IMR-90 (cell line): ENCODE data around the gene CNOT2. TPM values are rescaled to one million over a fixed set of nuclear protein-coding genes. Genes with fewer than 3 reads are reported as not detected.

ENCODE experiments used
- ATAC-seq: fragments of 200-7000 bp; cut with Tn5 transposase; 2 replicates; pipeline ENCODE4 v1.9.1; 2020; ENCODE audit warnings: low read depth, mild to moderate bottlenecking, moderate library complexity
- BruUV-seq: library from RNA; stranded (reverse); fragments of 400-500 nt; replicated peaks from 2 replicates; lab custom pipeline; 2021; lab: Mats Ljungman, UMichigan
- CTCF ChIA-PET: fragments of 300-600 bp; formaldehyde crosslinking; extraction: SDS; loops from one replicate; lab custom pipeline; 2021; ENCODE audit warnings: antibody characterized with exemption; lab: Yijun Ruan, JAX
- POLR2A ChIA-PET: fragments of 300-600 bp; sonication (Branson Sonifier 250); formaldehyde crosslinking; loops from one replicate; lab custom pipeline; 2022; ENCODE audit warnings: antibody characterized with exemption; ENCODE audit not compliant: unreplicated experiment; lab: Charles Lee
- DNase-seq: peaks from one replicate; pipeline ENCODE4 v3.0.0; 2013
- H2AFZ ChIP-seq: replicated peaks from 2 replicates; pipeline ENCODE3; 2013; ENCODE audit warnings: low read length, mild to moderate bottlenecking; ENCODE audit not compliant: poor library complexity
- H2AK5ac ChIP-seq: 2 replicates; pipeline ENCODE4 v1.6.1; 2013; ENCODE audit warnings: low read depth, low read length, inconsistent platforms
- H2AK9ac ChIP-seq: replicated peaks from 2 replicates; pipeline ENCODE3; 2013; ENCODE audit warnings: mild to moderate bottlenecking, low read depth, low read length, moderate library complexity; ENCODE audit not compliant: poor library complexity
- H2BK120ac ChIP-seq: 2 replicates; pipeline ENCODE4 v1.6.1; 2013; ENCODE audit warnings: low read depth, low read length, inconsistent platforms
- H2BK15ac ChIP-seq: 3 replicates; pipeline ENCODE4 v1.6.1; 2013; ENCODE audit warnings: low read depth, low read length, inconsistent platforms
- H2BK20ac ChIP-seq: 2 replicates; pipeline ENCODE4 v1.6.1; 2013; ENCODE audit warnings: low read depth, mild to moderate bottlenecking, inconsistent platforms, low read length, moderate library complexity
- H2BK5ac ChIP-seq: 2 replicates; pipeline ENCODE4 v1.6.1; 2013; ENCODE audit warnings: mild to moderate bottlenecking, low read depth, low read length, inconsistent platforms; ENCODE audit not compliant: poor library complexity, severe bottlenecking
- H3K14ac ChIP-seq: replicated peaks from 2 replicates; pipeline ENCODE4 v1.6.1; 2013; ENCODE audit warnings: low read depth, low read length, inconsistent platforms
- H3K18ac ChIP-seq: 2 replicates; pipeline ENCODE4 v1.6.1; 2013; ENCODE audit warnings: low read depth, low read length, control low read depth
- H3K23ac ChIP-seq: 2 replicates; pipeline ENCODE4 v1.6.1; 2013; ENCODE audit warnings: low read depth, low read length, inconsistent platforms
- H3K27ac ChIP-seq: 2 replicates; pipeline ENCODE4 v1.5.1; 2013; ENCODE audit warnings: mild to moderate bottlenecking, control low read depth, low read length; ENCODE audit not compliant: insufficient read depth
- H3K27me3 ChIP-seq: 2 replicates; pipeline ENCODE4 v1.6.1; 2013; ENCODE audit warnings: low read length; ENCODE audit not compliant: control insufficient read depth, insufficient read depth
- H3K36me3 ChIP-seq: 2 replicates; pipeline ENCODE4 v1.6.1; 2013; ENCODE audit warnings: low read length, mixed read lengths; ENCODE audit not compliant: control insufficient read depth, insufficient read depth
- H3K4ac ChIP-seq: 2 replicates; pipeline ENCODE4 v1.6.1; 2013; ENCODE audit warnings: low read depth, low read length, inconsistent platforms
- H3K4me1 ChIP-seq: 2 replicates; pipeline ENCODE4 v1.6.1; 2013; ENCODE audit warnings: low read length, mixed read lengths; ENCODE audit not compliant: control insufficient read depth, insufficient read depth
- H3K4me2 ChIP-seq: 2 replicates; pipeline ENCODE4 v1.6.1; 2013; ENCODE audit warnings: low read depth, mild to moderate bottlenecking, control low read depth, low read length, moderate library complexity
- H3K4me3 ChIP-seq: 2 replicates; pipeline ENCODE4 v1.5.1; 2013; ENCODE audit warnings: low read depth, mild to moderate bottlenecking, control low read depth, low read length, moderate library complexity; ENCODE audit not compliant: insufficient read depth
- H3K56ac ChIP-seq: 2 replicates; pipeline ENCODE4 v1.6.1; 2013; ENCODE audit warnings: low read length, inconsistent platforms; ENCODE audit not compliant: insufficient read depth; ENCODE audit errors: extremely low read depth
- H3K79me1 ChIP-seq, 2 experiments: 2 replicates each; pipeline ENCODE4 v1.6.1; 2013; ENCODE audit warnings: low read length in 2 of 2, inconsistent platforms in 1 of 2, low read depth in 1 of 2
- H3K9ac ChIP-seq: 2 replicates; pipeline ENCODE4 v1.6.1; 2013; ENCODE audit warnings: low read depth, low read length, control low read depth
- H3K9me1 ChIP-seq: 2 replicates; pipeline ENCODE4 v1.6.1; 2013; ENCODE audit warnings: low read length, inconsistent platforms; ENCODE audit not compliant: insufficient read depth
- H3K9me3 ChIP-seq: 2 replicates; pipeline ENCODE4 v1.6.1; 2013; ENCODE audit warnings: low read length; ENCODE audit not compliant: control insufficient read depth, insufficient read depth
- H4K20me1 ChIP-seq: 2 replicates; pipeline ENCODE4 v1.6.1; 2013; ENCODE audit warnings: low read length, inconsistent platforms; ENCODE audit not compliant: insufficient read depth
- H4K5ac ChIP-seq: 2 replicates; pipeline ENCODE4 v1.6.1; 2013; ENCODE audit warnings: mild to moderate bottlenecking, low read depth, low read length, control low read depth
- H4K8ac ChIP-seq, 2 experiments: 2 replicates each; pipeline ENCODE4 v1.6.1; 2013; ENCODE audit warnings: low read depth in 2 of 2, low read length in 2 of 2, control low read depth in 1 of 2, inconsistent platforms in 1 of 2
- H4K91ac ChIP-seq: 2 replicates; pipeline ENCODE4 v1.6.1; 2013; ENCODE audit warnings: low read depth, low read length, inconsistent platforms; ENCODE audit not compliant: insufficient read depth
- BHLHE40 ChIP-seq: fragments of 150-350 bp; IDR thresholded peaks from 2 replicates; pipeline ENCODE4 v1.6.1; 2016; ENCODE audit warnings: mild to moderate bottlenecking, low read depth, low read length
- CEBPB ChIP-seq: IDR thresholded peaks from 2 replicates; pipeline ENCODE4 v1.6.1; 2012; ENCODE audit warnings: low read depth, low read length, improper control_type of control experiment
- CHD1 ChIP-seq: IDR thresholded peaks from 2 replicates; pipeline ENCODE4 v1.6.1; 2012; ENCODE audit warnings: low read depth, low read length, improper control_type of control experiment
- CTCF ChIP-seq: conservative IDR thresholded peaks from 2 replicates; pipeline ENCODE4 v1.5.1; 2012; ENCODE audit warnings: mild to moderate bottlenecking, low read depth, low read length, improper control_type of control experiment
- ELK1 ChIP-seq: fragments of 150-350 bp; IDR thresholded peaks from 2 replicates; pipeline ENCODE4 v1.6.1; 2016; ENCODE audit warnings: low read depth, mild to moderate bottlenecking, low read length, moderate library complexity, borderline replicate concordance
- FOS ChIP-seq: fragments of 150-350 bp; IDR thresholded peaks from 2 replicates; pipeline ENCODE4 v1.6.1; 2016; ENCODE audit warnings: low read depth, low read length
- MAFK ChIP-seq: IDR thresholded peaks from 2 replicates; pipeline ENCODE4 v1.6.1; 2012; ENCODE audit warnings: low read depth, low read length, improper control_type of control experiment
- MAZ ChIP-seq: IDR thresholded peaks from 2 replicates; pipeline ENCODE4 v1.6.1; 2012; ENCODE audit warnings: low read depth, mild to moderate bottlenecking, low read length, improper control_type of control experiment, moderate library complexity, borderline replicate concordance
- MXI1 ChIP-seq: IDR thresholded peaks from 2 replicates; pipeline ENCODE4 v1.6.1; 2012; ENCODE audit warnings: low read depth, mild to moderate bottlenecking, low read length, moderate library complexity, borderline replicate concordance
- NFE2L2 ChIP-seq: fragments of 150-350 bp; IDR thresholded peaks from 2 replicates; pipeline ENCODE4 v1.6.1; 2016; ENCODE audit warnings: low read depth, mild to moderate bottlenecking, low read length
- POLR2A ChIP-seq: IDR thresholded peaks from 2 replicates; pipeline ENCODE4 v1.6.1; 2012; ENCODE audit warnings: mild to moderate bottlenecking, low read depth, low read length
- RAD21 ChIP-seq: IDR thresholded peaks from 2 replicates; pipeline ENCODE4 v1.6.1; 2012; ENCODE audit warnings: low read length, improper control_type of control experiment
- RCOR1 ChIP-seq: IDR thresholded peaks from 2 replicates; pipeline ENCODE4 v1.6.1; 2012; ENCODE audit warnings: mild to moderate bottlenecking, low read length, improper control_type of control experiment; ENCODE audit not compliant: insufficient replicate concordance
- RFX5 ChIP-seq: IDR thresholded peaks from 2 replicates; pipeline ENCODE4 v1.8.0; 2012; ENCODE audit warnings: low read depth, mild to moderate bottlenecking, low read length, moderate library complexity
- SMC3 ChIP-seq: fragments of 150-350 bp; IDR thresholded peaks from 2 replicates; pipeline ENCODE4 v1.6.1; 2016; ENCODE audit warnings: low read depth, mild to moderate bottlenecking, antibody characterized with exemption, low read length, moderate library complexity
- USF2 ChIP-seq: fragments of 150-350 bp; IDR thresholded peaks from 2 replicates; pipeline ENCODE4 v1.6.1; 2017; ENCODE audit warnings: mild to moderate bottlenecking, antibody characterized with exemption, low read length, low read depth
- WGBS, 2 experiments: methylation state at CpG; one replicate each; pipeline versions ENCODE4 v1.1.5 to v1.1.7; 2013; ENCODE audit warnings: missing lambda C conversion rate in 2 of 2; ENCODE audit not compliant: insufficient read length in 1 of 2; ENCODE audit errors: extremely low coverage in 2 of 2; 5-methylcytosine and 5-hydroxymethylcytosine counted together
- dilution Hi-C: fragments of 300-500 bp; cut with HindIII; formaldehyde crosslinking; loops from one replicate; pipeline ENCODE4 v1.14.3; 2018; ENCODE audit warnings: low sequenced_read_pairs; ENCODE audit not compliant: unreplicated experiment
- in situ Hi-C: fragments of 300-500 bp; cut with MboI; formaldehyde crosslinking; loops from 3 replicates; pipeline ENCODE4 v1.14.3; 2019; ENCODE audit warnings: low sequenced_read_pairs, inconsistent platforms, mixed read lengths
- intact Hi-C: fragments of 100-400 bp; cut with micrococcal nuclease; formaldehyde crosslinking; loops from 2 replicates; pipeline ENCODE4 v1.10.0; 2022
- polyA plus RNA-seq, 3 experiments: library from polyadenylated mRNA; depleted of rRNA; stranded (reverse); fragments of >200 nt; gene quantifications; 2 replicates each; pipeline ENCODE4 v1.2.3, GENCODE V29; 2012; ENCODE audit warnings: low replicate concordance in 1 of 3
- total RNA-seq: library from RNA; depleted of rRNA; stranded (reverse); fragments of >200 nt; gene quantifications from 2 replicates; pipeline ENCODE4 v1.2.3, GENCODE V29; 2012

The CNOT2 gene
- total and polyA plus RNA-seq, 2 of the 4 experiments (the other 2 are of a cell fraction): 63.4 to 159 TPM

GRCh38 chr12:70241845-70242244, 1.4 kb upstream of the CNOT2 start:
- no CpG with 5 or more reads among the region's 2 CpGs for WGBS, 2 experiments
- no peak overlapping the region for H3K56ac ChIP-seq
- H3K9me1 ChIP-seq: no peaks in the 10 kb centered on the region
- H3K14ac ChIP-seq: no peak overlapping the region
- TF ChIP-seq CTCF: no peak
- no peak for TF ChIP-seq NFE2L2
- no peak for TF ChIP-seq BHLHE40
- TF ChIP-seq RFX5: no peak
- no peak for TF ChIP-seq MAFK
- no peak for TF ChIP-seq ELK1
- TF ChIP-seq POLR2A: no peak
- no peak for TF ChIP-seq MAZ
- no peak for TF ChIP-seq RCOR1
- no peak for TF ChIP-seq CEBPB
- TF ChIP-seq SMC3: no peak
- TF ChIP-seq CHD1: no peak
- TF ChIP-seq MXI1: no peak
- TF ChIP-seq USF2: no peak
- no peak for TF ChIP-seq FOS
- no peak for TF ChIP-seq RAD21
- no peak for DNase-seq
- CTCF ChIA-PET: no interaction called here
- H3K36me3 ChIP-seq: peaks cover 7% of the 10 kb centered on the region
- intact Hi-C loops: loop anchor here (2.0 to 10.0 kb wide), 4 partner anchors 105 to 483 kb away; partner anchors contain the start of gene KCNMB4
- H4K5ac ChIP-seq: no peak overlapping the region
- no peak overlapping the region for H2BK120ac ChIP-seq
- peak overlapping the region; percentile 95 for H3K4me2 ChIP-seq
- no peak overlapping the region for H4K91ac ChIP-seq
- H3K27me3 ChIP-seq: no peaks in the 10 kb centered on the region
- peaks cover 8 to 26% of the 10 kb centered on the region in 2 experiments; a peak in 3 of 4 replicates for H3K79me1 ChIP-seq
- no peak overlapping the region for H2AK5ac ChIP-seq
- no peak overlapping the region; a peak in 1 of 4 replicates for H4K8ac ChIP-seq
- H3K4me3 ChIP-seq: no peak overlapping the region
- no peak overlapping the region for H2BK15ac ChIP-seq
- no peak overlapping the region for H2BK20ac ChIP-seq
- POLR2A ChIA-PET: no interaction called here
- dilution Hi-C loops: no loop called here
- no peak overlapping the region for H2AFZ ChIP-seq
- no peaks in the 10 kb centered on the region for H3K9me3 ChIP-seq
- peaks cover 22% of the 10 kb centered on the region for H4K20me1 ChIP-seq
- no peak overlapping the region; the same call in 1 of the 2 replicates for H3K27ac ChIP-seq
- ATAC-seq: no peak
- H3K4ac ChIP-seq: no peak overlapping the region
- in situ Hi-C loops: no loop called here
- no peak overlapping the region for H3K23ac ChIP-seq
- peak overlapping the region; percentile 94 for H2BK5ac ChIP-seq
- H2AK9ac ChIP-seq: no peak overlapping the region
- H3K18ac ChIP-seq: no peak overlapping the region
- H3K9ac ChIP-seq: 0 out of 2 replicates have a peak overlapping the region, but pooled peaks have one; percentile 85
- H3K4me1 ChIP-seq: peaks cover 2% of the 10 kb centered on the region; the same call in 1 of the 2 replicates
- BruUV-seq: TSS peak; percentile 40
